ENCODE results near the gene EBPL.

Gene EBPL

GRCh38 chr13:49676581-49677298 is 14.5 kb downstream of the EBPL start:
- no peak for DNase-seq (ENCODE audit: low read depth, low spot score)

GRCh38 chr13:49670828-49671227 is 20.5 kb downstream of the EBPL start:
- no peak for DNase-seq (ENCODE audit: low read depth, low spot score)

- DNase-seq (ENCODE audit: low read depth, low spot score), result no peak
Observed at GRCh38 chr13:49669735-49670309, 21.5 kb downstream of the EBPL start.

- DNase-seq (ENCODE audit: low read depth, low spot score), result no peak
Observed at GRCh38 chr13:49667773-49668172, 23.5 kb downstream of the EBPL start.

GRCh38 chr13:49664606-49665005 is 26.7 kb downstream of the EBPL start:
- DNase-seq (ENCODE audit: low read depth, low spot score), result no peak

GRCh38 chr13:49657241-49657641 is 34.0 kb downstream of the EBPL start:
- DNase-seq (ENCODE audit: low read depth, low spot score), result no peak

- DNase-seq (ENCODE audit: low read depth, low spot score), result no peak
Observed at GRCh38 chr13:49655906-49656305, 35.4 kb downstream of the EBPL start.

- DNase-seq (ENCODE audit: low read depth, low spot score), result no peak
Observed at GRCh38 chr13:49654011-49654410, 37.3 kb downstream of the EBPL start.

GRCh38 chr13:49653478-49653877 is 37.8 kb downstream of the EBPL start:
- no peak for DNase-seq (ENCODE audit: low read depth, low spot score)

GRCh38 chr13:49652355-49653305 is 38.7 kb downstream of the EBPL start:
- DNase-seq (ENCODE audit: low read depth, low spot score), result no peak

- DNase-seq (ENCODE audit: low read depth, low spot score), result no peak
Observed at GRCh38 chr13:49651570-49652354, 39.5 kb downstream of the EBPL start.

GRCh38 chr13:49649963-49650312 is 41.3 kb downstream of the EBPL start:
- DNase-seq (ENCODE audit: low read depth, low spot score), result no peak

- no peak for DNase-seq (ENCODE audit: low read depth, low spot score)
Observed at GRCh38 chr13:49649244-49649962, 41.9 kb downstream of the EBPL start.

- DNase-seq (ENCODE audit: low read depth, low spot score), result no peak
Observed at GRCh38 chr13:49646688-49647087, 44.6 kb downstream of the EBPL start.

GRCh38 chr13:49645451-49645850 is 45.8 kb downstream of the EBPL start:
- no peak for DNase-seq (ENCODE audit: low read depth, low spot score)

- no peak for DNase-seq (ENCODE audit: low read depth, low spot score)
Observed at GRCh38 chr13:49643035-49643646, 48.1 kb downstream of the EBPL start.

- DNase-seq (ENCODE audit: low read depth, low spot score), result no peak
Observed at GRCh38 chr13:49641801-49642291, 49.4 kb downstream of the EBPL start.

GRCh38 chr13:49638744-49639072 is 52.6 kb downstream of the EBPL start:
- no peak for DNase-seq (ENCODE audit: low read depth, low spot score)

- DNase-seq (ENCODE audit: low read depth, low spot score), result no peak
Observed at GRCh38 chr13:49638030-49638743, 53.1 kb downstream of the EBPL start.

- DNase-seq (ENCODE audit: low read depth, low spot score), result no peak
Observed at GRCh38 chr13:49636705-49637104, 54.6 kb downstream of the EBPL start.

Data from smooth muscle cell of the brain vasculature (primary cell).